CD4-positive, alpha-beta T cell (primary cell): ENCODE results near the gene MTHFS. TPM values are rescaled to one million over a fixed set of nuclear protein-coding genes. Genes with fewer than 3 reads are reported as not detected.

Source experiments
- ATAC-seq: fragments of 200-7000 bp; cut with Tn5 transposase; one replicate; pipeline ENCODE4 v1.10.0; 2022; ENCODE audit warnings: mild to moderate bottlenecking; ENCODE audit not compliant: poor library complexity
- CTCF ChIA-PET: fragments of 350-600 bp; sonication (Branson Sonifier 250); formaldehyde crosslinking; loops from one replicate; lab custom pipeline; 2021; ENCODE audit warnings: antibody characterized with exemption, inconsistent platforms; lab: Charles Lee
- POLR2A ChIA-PET: fragments of 350-600 bp; sonication (Branson Sonifier 250); formaldehyde crosslinking; loops from one replicate; lab custom pipeline; 2021; ENCODE audit warnings: antibody characterized with exemption, inconsistent platforms; lab: Charles Lee
- DNase-seq, 14 experiments: peaks; one replicate each; pipeline ENCODE4 v3.0.0-alpha.2; 2013 to 2020; ENCODE audit warnings: mixed read lengths in 2 of 14
- H3K27ac ChIP-seq, 2 donors: one replicate each; pipeline versions ENCODE4 v1.5.1 to v1.7.0; 2013; ENCODE audit warnings: low read length in 2 of 2, low read depth in 1 of 2, mild to moderate bottlenecking in 1 of 2
- H3K27me3 ChIP-seq, 2 experiments: 1 replicate in 1 of 2; 2 replicates in 1 of 2; pipeline versions ENCODE4 v1.6.1 to v1.7.0; 2013; ENCODE audit warnings: low read length in 2 of 2, control low read depth in 1 of 2, mild to moderate bottlenecking in 1 of 2, moderate library complexity in 1 of 2; ENCODE audit not compliant: insufficient read depth in 2 of 2, control insufficient read depth in 1 of 2
- H3K36me3 ChIP-seq: one replicate; pipeline ENCODE4 v1.6.1; 2013; ENCODE audit warnings: low read length, control low read depth; ENCODE audit not compliant: insufficient read depth
- H3K4me1 ChIP-seq: one replicate; pipeline ENCODE4 v1.6.1; 2013; ENCODE audit warnings: low read length, control low read depth; ENCODE audit not compliant: insufficient read depth
- H3K4me3 ChIP-seq: one replicate; pipeline ENCODE4 v1.5.1; 2013; ENCODE audit warnings: mild to moderate bottlenecking, low read length, moderate library complexity
- H3K9me3 ChIP-seq, 2 experiments: 1 replicate in 1 of 2; 2 replicates in 1 of 2; pipeline versions ENCODE4 v1.6.1 to v1.7.0; 2013; ENCODE audit warnings: low read length in 2 of 2, mild to moderate bottlenecking in 2 of 2, control low read depth in 1 of 2, moderate library complexity in 1 of 2; ENCODE audit not compliant: control insufficient read depth in 1 of 2, insufficient read depth in 1 of 2
- H3K27ac Mint-ChIP-seq: one replicate; pipeline ENCODE4 v1.8.0; 2020; ENCODE audit warnings: mixed read lengths
- H3K27me3 Mint-ChIP-seq: one replicate; pipeline ENCODE4 v1.8.0; 2021; ENCODE audit warnings: mixed read lengths
- H3K36me3 Mint-ChIP-seq: one replicate; pipeline ENCODE4 v1.8.0; 2021; ENCODE audit warnings: low read depth, mixed read lengths
- H3K4me1 Mint-ChIP-seq: one replicate; pipeline ENCODE4 v1.8.0; 2021; ENCODE audit warnings: low read depth, mixed read lengths
- H3K4me3 Mint-ChIP-seq: one replicate; pipeline ENCODE4 v1.8.0; 2020; ENCODE audit warnings: mild to moderate bottlenecking, mixed read lengths
- H3K9me3 Mint-ChIP-seq: one replicate; pipeline ENCODE4 v1.8.0; 2020; ENCODE audit warnings: mixed read lengths
- intact Hi-C, 2 experiments: fragments of 100-400 bp; cut with DNase I in 1 of 2; cut with micrococcal nuclease in 1 of 2; formaldehyde crosslinking; loops; one replicate each; pipeline versions ENCODE4 v1.15.1 to v1.9.0; 2023 to 2025; cut with DNase I, micrococcal nuclease
- total RNA-seq, 174 experiments: library from RNA in 2 of 174; stranded (reverse) in 2 of 174; gene quantifications; one replicate each; pipeline ENCODE4 v1.2.3 and lab custom pipeline; 2021 to 2026
- TF ChIP-seq, protein P1 (sequence below): fragments of 200-600 bp; IDR thresholded peaks from one replicate; pipeline ENCODE4 v1.8.0; 2022; ENCODE audit warnings: antibody characterized with exemption, mild to moderate bottlenecking

The MTHFS gene
- total RNA-seq, 2 experiments from 2014 or later = 9.1 to 9.8 TPM

DNA sequence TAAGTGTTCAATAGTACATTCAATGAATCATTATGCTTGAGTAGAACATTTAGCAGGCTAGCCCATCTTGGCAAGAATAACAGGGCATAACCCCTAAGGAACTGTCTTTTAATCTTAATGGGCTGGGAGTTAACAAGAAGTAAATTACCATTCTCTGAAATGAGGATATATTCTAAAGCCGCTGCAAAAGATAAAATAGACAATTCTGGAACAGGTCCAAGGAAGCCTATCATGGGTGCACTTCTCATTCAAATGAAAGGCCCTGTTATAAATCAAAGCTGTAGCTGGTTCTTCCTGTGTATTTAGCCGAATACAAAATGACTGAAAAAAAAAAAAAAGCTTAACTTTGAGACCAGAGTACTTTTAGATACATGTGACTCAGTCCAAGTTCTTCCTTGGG, 15.6 kb downstream of the MTHFS start:
- POLR2A ChIA-PET = no interaction called here

GRCh38 chr15:79878078-79878705, 18.6 kb downstream of the MTHFS start:
- no peak overlapping the region for H3K27ac Mint-ChIP-seq
- TF ChIP-seq, protein P1, sequence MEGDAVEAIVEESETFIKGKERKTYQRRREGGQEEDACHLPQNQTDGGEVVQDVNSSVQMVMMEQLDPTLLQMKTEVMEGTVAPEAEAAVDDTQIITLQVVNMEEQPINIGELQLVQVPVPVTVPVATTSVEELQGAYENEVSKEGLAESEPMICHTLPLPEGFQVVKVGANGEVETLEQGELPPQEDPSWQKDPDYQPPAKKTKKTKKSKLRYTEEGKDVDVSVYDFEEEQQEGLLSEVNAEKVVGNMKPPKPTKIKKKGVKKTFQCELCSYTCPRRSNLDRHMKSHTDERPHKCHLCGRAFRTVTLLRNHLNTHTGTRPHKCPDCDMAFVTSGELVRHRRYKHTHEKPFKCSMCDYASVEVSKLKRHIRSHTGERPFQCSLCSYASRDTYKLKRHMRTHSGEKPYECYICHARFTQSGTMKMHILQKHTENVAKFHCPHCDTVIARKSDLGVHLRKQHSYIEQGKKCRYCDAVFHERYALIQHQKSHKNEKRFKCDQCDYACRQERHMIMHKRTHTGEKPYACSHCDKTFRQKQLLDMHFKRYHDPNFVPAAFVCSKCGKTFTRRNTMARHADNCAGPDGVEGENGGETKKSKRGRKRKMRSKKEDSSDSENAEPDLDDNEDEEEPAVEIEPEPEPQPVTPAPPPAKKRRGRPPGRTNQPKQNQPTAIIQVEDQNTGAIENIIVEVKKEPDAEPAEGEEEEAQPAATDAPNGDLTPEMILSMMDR = no peak
- Histone ChIP-seq H3K27ac (no peak overlapping the region), H3K9me3 (peaks cover 35 to 49% of the 10 kb centered on the region in 2 experiments), H3K27me3 (no peaks in the 10 kb centered on the region), H3K4me1 (no peaks in the 10 kb centered on the region), H3K36me3 (peaks cover 69% of the 10 kb centered on the region), H3K4me3 (no peak overlapping the region)
- CTCF ChIA-PET = no interaction called here
- intact Hi-C loops = no loop called here
- H3K9me3 Mint-ChIP-seq = peaks cover 18% of the 10 kb centered on the region
- no peaks in the 10 kb centered on the region for H3K27me3 Mint-ChIP-seq
- no peak overlapping the region for H3K4me3 Mint-ChIP-seq
- peaks cover 100% of the 10 kb centered on the region for H3K36me3 Mint-ChIP-seq
- ATAC-seq (no peak), DNase-seq (no peak)
- peaks cover 26% of the 10 kb centered on the region for H3K4me1 Mint-ChIP-seq
- POLR2A ChIA-PET = no interaction called here

More for the DNA sequence above, 15.6 kb downstream of the MTHFS start:
- no peak for DNase-seq
- Histone ChIP-seq H3K4me1 (no peaks in the 10 kb centered on the region), H3K27ac (no peak overlapping the region), H3K36me3 (peaks cover 88% of the 10 kb centered on the region), H3K9me3 (peaks cover 27 to 28% of the 10 kb centered on the region in 2 experiments), H3K4me3 (no peak overlapping the region), H3K27me3 (no peaks in the 10 kb centered on the region)
- TF ChIP-seq, protein P1 = no peak
- no peak overlapping the region for H3K27ac Mint-ChIP-seq
- H3K4me1 Mint-ChIP-seq = peaks cover 48% of the 10 kb centered on the region
- CTCF ChIA-PET = interaction anchor here (0.7 to 1.0 kb wide), 2 partner anchors 14 to 1642 kb away, joined by 3 read pairs; no protein-coding TSS in a partner anchor
- H3K4me3 Mint-ChIP-seq = no peak overlapping the region
- H3K36me3 Mint-ChIP-seq = peaks cover 100% of the 10 kb centered on the region
- no peaks in the 10 kb centered on the region for H3K27me3 Mint-ChIP-seq
- H3K9me3 Mint-ChIP-seq = peaks cover 8% of the 10 kb centered on the region
- intact Hi-C loops = no loop called here
- ATAC-seq = no peak

DNA sequence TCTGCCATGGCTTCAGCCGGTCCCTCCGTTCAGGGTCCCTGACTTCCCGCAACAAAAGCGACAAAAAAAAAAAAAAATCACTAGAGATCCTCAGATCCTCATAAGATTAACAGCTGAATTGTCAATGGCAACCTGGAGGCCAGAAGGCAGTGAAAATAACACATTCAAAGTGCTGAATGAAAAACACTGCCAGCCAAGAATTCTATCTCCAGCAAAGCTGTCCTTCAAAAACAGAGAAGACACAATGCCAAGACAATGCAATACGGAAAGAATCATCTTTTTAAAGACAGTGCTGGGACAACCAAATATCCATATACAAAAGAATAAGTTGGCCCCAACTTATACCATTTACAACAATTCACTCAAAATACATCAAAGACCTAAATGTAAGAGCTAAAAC, 21.6 kb downstream of the MTHFS start:
- no peak overlapping the region for H3K4me3 ChIP-seq
- TF ChIP-seq, protein P1 = no peak
- POLR2A ChIA-PET = no interaction called here
- Mint-ChIP-seq H3K4me1 (peaks cover 25% of the 10 kb centered on the region), H3K9me3 (peaks cover 18% of the 10 kb centered on the region), H3K27ac (peak overlapping the region; percentile 15), H3K27me3 (no peaks in the 10 kb centered on the region), H3K36me3 (peaks cover 99% of the 10 kb centered on the region), H3K4me3 (no peak overlapping the region)
- DNase-seq (no peak), ATAC-seq (no peak)
- no peak overlapping the region for H3K27ac ChIP-seq
- intact Hi-C loops = no loop called here
- CTCF ChIA-PET = no interaction called here
- H3K9me3 ChIP-seq = peaks cover 34 to 49% of the 10 kb centered on the region in 2 experiments
- peaks cover 10% of the 10 kb centered on the region for H3K4me1 ChIP-seq
- no peaks in the 10 kb centered on the region for H3K27me3 ChIP-seq
- H3K36me3 ChIP-seq = peaks cover 49% of the 10 kb centered on the region
